Measurements from ENCODE around the gene BAG3. TPM values are rescaled to one million over a fixed set of nuclear protein-coding genes. Genes with fewer than 3 reads are reported as not detected.
A peak's percentile ranks its signal among the peaks of the same experiment; 100 is the strongest.

BAG3 gene
- polyA plus RNA-seq, 4 donors, result 6.5 to 15.3 (median 10.3) TPM

- 91 to 94% (median 92%) methylated on average over 2 of the region's 2 CpGs for WGBS, 3 donors
- peaks cover 0 to 24% (median 7%) of the 10 kb centered on the region in 3 donors for H3K36me3 ChIP-seq (ENCODE audit: control insufficient read depth in 3 of 3, insufficient read depth in 2 of 3, low read depth in 1 of 3, low read length in 3 of 3)
- no peak overlapping the region for H3K4me3 ChIP-seq (ENCODE audit: low read depth in 1 of 3, low read length in 3 of 3)
- H3K9me3 ChIP-seq (ENCODE audit: control insufficient read depth in 2 of 2, insufficient read depth in 1 of 2, low read depth in 1 of 2, low read length in 1 of 2), result no peaks in the 10 kb centered on the region
- peaks cover 0 to 8% (median 2%) of the 10 kb centered on the region in 3 donors for H3K4me1 ChIP-seq (ENCODE audit: control insufficient read depth in 3 of 3, insufficient read depth in 2 of 3, low read depth in 1 of 3, low read length in 2 of 3)
- no peak overlapping the region for H3K27ac ChIP-seq (ENCODE audit: low read depth in 1 of 3, low read length in 2 of 3)
- FAIRE-seq, result no peak
- no peak for DNase-seq
- H3K27me3 ChIP-seq (ENCODE audit: control insufficient read depth in 3 of 3, insufficient read depth in 3 of 3, low read length in 3 of 3), result no peaks in the 10 kb centered on the region
Observed at GRCh38 chr10:119666709-119667004, 15.5 kb downstream of the BAG3 start.

- H3K27ac ChIP-seq (ENCODE audit: low read depth in 1 of 3, low read length in 2 of 3), result no peak overlapping the region
- peak in 1 of 2 donors; percentile 44 for DNase-seq
Observed at GRCh38 chr10:119667562-119668328, 16.6 kb downstream of the BAG3 start.

GRCh38 chr10:119668461-119668860 is 17.3 kb downstream of the BAG3 start:
- FAIRE-seq, result no peak
- no peaks in the 10 kb centered on the region for H3K9me3 ChIP-seq (ENCODE audit: control insufficient read depth in 2 of 2, insufficient read depth in 1 of 2, low read depth in 1 of 2, low read length in 1 of 2)
- WGBS, 3 donors, result 85 to 93% (median 93%) methylated on average over 6 of the region's 6 CpGs

More at GRCh38 chr10:119667562-119668328, 16.6 kb downstream of the BAG3 start:
- 57 to 64% (median 59%) methylated on average over 12 of the region's 12 CpGs for WGBS, 3 donors
- peaks cover 0 to 8% (median 2%) of the 10 kb centered on the region in 3 donors for H3K4me1 ChIP-seq (ENCODE audit: control insufficient read depth in 3 of 3, insufficient read depth in 2 of 3, low read depth in 1 of 3, low read length in 2 of 3)
- no peaks in the 10 kb centered on the region for H3K27me3 ChIP-seq (ENCODE audit: control insufficient read depth in 3 of 3, insufficient read depth in 3 of 3, low read length in 3 of 3)
- no peak for FAIRE-seq
- H3K36me3 ChIP-seq (ENCODE audit: control insufficient read depth in 3 of 3, insufficient read depth in 2 of 3, low read depth in 1 of 3, low read length in 3 of 3), result peaks cover 6 to 34% (median 11%) of the 10 kb centered on the region in 3 donors
- H3K4me3 ChIP-seq (ENCODE audit: low read depth in 1 of 3, low read length in 3 of 3), result no peak overlapping the region
- H3K9me3 ChIP-seq (ENCODE audit: control insufficient read depth in 2 of 2, insufficient read depth in 1 of 2, low read depth in 1 of 2, low read length in 1 of 2), result no peaks in the 10 kb centered on the region

GRCh38 chr10:119669331-119669730 is 18.2 kb downstream of the BAG3 start:
- Histone ChIP-seq H3K9me3 (ENCODE audit: control insufficient read depth in 2 of 2, insufficient read depth in 1 of 2, low read depth in 1 of 2, low read length in 1 of 2) (no peaks in the 10 kb centered on the region), H3K27ac (ENCODE audit: low read depth in 1 of 3, low read length in 2 of 3) (no peak overlapping the region), H3K36me3 (ENCODE audit: control insufficient read depth in 3 of 3, insufficient read depth in 2 of 3, low read depth in 1 of 3, low read length in 3 of 3) (peaks cover 15 to 44% (median 15%) of the 10 kb centered on the region in 3 donors), H3K27me3 (ENCODE audit: control insufficient read depth in 3 of 3, insufficient read depth in 3 of 3, low read length in 3 of 3) (no peaks in the 10 kb centered on the region), H3K4me3 (ENCODE audit: low read depth in 1 of 3, low read length in 3 of 3) (no peak overlapping the region), H3K4me1 (ENCODE audit: control insufficient read depth in 3 of 3, insufficient read depth in 2 of 3, low read depth in 1 of 3, low read length in 2 of 3) (peaks cover 0 to 8% (median 2%) of the 10 kb centered on the region in 3 donors)
- 86 to 95% (median 94%) methylated on average over 5 of the region's 5 CpGs for WGBS, 3 donors
- no peak for DNase-seq
- FAIRE-seq, result no peak

More at GRCh38 chr10:119668461-119668860, 17.3 kb downstream of the BAG3 start:
- Histone ChIP-seq H3K27ac (ENCODE audit: low read depth in 1 of 3, low read length in 2 of 3) (no peak overlapping the region), H3K4me3 (ENCODE audit: low read depth in 1 of 3, low read length in 3 of 3) (no peak overlapping the region), H3K36me3 (ENCODE audit: control insufficient read depth in 3 of 3, insufficient read depth in 2 of 3, low read depth in 1 of 3, low read length in 3 of 3) (peaks cover 11 to 41% (median 15%) of the 10 kb centered on the region in 3 donors), H3K27me3 (ENCODE audit: control insufficient read depth in 3 of 3, insufficient read depth in 3 of 3, low read length in 3 of 3) (no peaks in the 10 kb centered on the region), H3K4me1 (ENCODE audit: control insufficient read depth in 3 of 3, insufficient read depth in 2 of 3, low read depth in 1 of 3, low read length in 2 of 3) (peaks cover 0 to 8% (median 2%) of the 10 kb centered on the region in 3 donors)
- DNase-seq, result no peak

GRCh38 chr10:119669975-119670640 is 18.9 kb downstream of the BAG3 start:
- peaks cover 15 to 46% (median 15%) of the 10 kb centered on the region in 3 donors for H3K36me3 ChIP-seq (ENCODE audit: control insufficient read depth in 3 of 3, insufficient read depth in 2 of 3, low read depth in 1 of 3, low read length in 3 of 3)
- peaks cover 0 to 8% (median 0%) of the 10 kb centered on the region in 3 donors for H3K4me1 ChIP-seq (ENCODE audit: control insufficient read depth in 3 of 3, insufficient read depth in 2 of 3, low read depth in 1 of 3, low read length in 2 of 3)
- no peaks in the 10 kb centered on the region for H3K9me3 ChIP-seq (ENCODE audit: control insufficient read depth in 2 of 2, insufficient read depth in 1 of 2, low read depth in 1 of 2, low read length in 1 of 2)
- H3K27me3 ChIP-seq (ENCODE audit: control insufficient read depth in 3 of 3, insufficient read depth in 3 of 3, low read length in 3 of 3), result no peaks in the 10 kb centered on the region
- WGBS, 3 donors, result 92 to 94% (median 93%) methylated on average over 18 of the region's 18 CpGs
- DNase-seq (no peak), FAIRE-seq (no peak)
- H3K27ac ChIP-seq (ENCODE audit: low read depth in 1 of 3, low read length in 2 of 3), result no peak overlapping the region
- no peak overlapping the region for H3K4me3 ChIP-seq (ENCODE audit: low read depth in 1 of 3, low read length in 3 of 3)

GRCh38 chr10:119670717-119671116 is 19.5 kb downstream of the BAG3 start:
- Histone ChIP-seq H3K9me3 (ENCODE audit: control insufficient read depth in 2 of 2, insufficient read depth in 1 of 2, low read depth in 1 of 2, low read length in 1 of 2) (no peaks in the 10 kb centered on the region), H3K27me3 (ENCODE audit: control insufficient read depth in 3 of 3, insufficient read depth in 3 of 3, low read length in 3 of 3) (no peaks in the 10 kb centered on the region), H3K36me3 (ENCODE audit: control insufficient read depth in 3 of 3, insufficient read depth in 2 of 3, low read depth in 1 of 3, low read length in 3 of 3) (peaks cover 15 to 46% (median 17%) of the 10 kb centered on the region in 3 donors), H3K27ac (ENCODE audit: low read depth in 1 of 3, low read length in 2 of 3) (no peak overlapping the region), H3K4me1 (ENCODE audit: control insufficient read depth in 3 of 3, insufficient read depth in 2 of 3, low read depth in 1 of 3, low read length in 2 of 3) (peaks cover 0 to 8% (median 0%) of the 10 kb centered on the region in 3 donors), H3K4me3 (ENCODE audit: low read depth in 1 of 3, low read length in 3 of 3) (no peak overlapping the region)
- FAIRE-seq (no peak), DNase-seq (no peak)
- WGBS, 3 donors, result 58 to 81% (median 73%) methylated on average over 3 of the region's 3 CpGs

GRCh38 chr10:119671381-119671780 is 20.2 kb downstream of the BAG3 start:
- H3K9me3 ChIP-seq (ENCODE audit: control insufficient read depth in 2 of 2, insufficient read depth in 1 of 2, low read depth in 1 of 2, low read length in 1 of 2), result no peaks in the 10 kb centered on the region
- 83 to 97% (median 86%) methylated on average over 4 of the region's 4 CpGs for WGBS, 3 donors
- peaks cover 16 to 44% (median 17%) of the 10 kb centered on the region in 3 donors for H3K36me3 ChIP-seq (ENCODE audit: control insufficient read depth in 3 of 3, insufficient read depth in 2 of 3, low read depth in 1 of 3, low read length in 3 of 3)

GRCh38 chr10:119672291-119672690 is 21.1 kb downstream of the BAG3 start:
- Histone ChIP-seq H3K9me3 (ENCODE audit: control insufficient read depth in 2 of 2, insufficient read depth in 1 of 2, low read depth in 1 of 2, low read length in 1 of 2) (no peaks in the 10 kb centered on the region), H3K27me3 (ENCODE audit: control insufficient read depth in 3 of 3, insufficient read depth in 3 of 3, low read length in 3 of 3) (no peaks in the 10 kb centered on the region), H3K36me3 (ENCODE audit: control insufficient read depth in 3 of 3, insufficient read depth in 2 of 3, low read depth in 1 of 3, low read length in 3 of 3) (peaks cover 23 to 51% (median 24%) of the 10 kb centered on the region in 3 donors), H3K4me3 (ENCODE audit: low read depth in 1 of 3, low read length in 3 of 3) (no peak overlapping the region), H3K4me1 (ENCODE audit: control insufficient read depth in 3 of 3, insufficient read depth in 2 of 3, low read depth in 1 of 3, low read length in 2 of 3) (peaks cover 0 to 7% (median 0%) of the 10 kb centered on the region in 3 donors), H3K27ac (ENCODE audit: low read depth in 1 of 3, low read length in 2 of 3) (no peak overlapping the region)
- no peak for DNase-seq
- FAIRE-seq, result no peak
- WGBS, 3 donors, result 94 to 96% (median 94%) methylated on average over 23 of the region's 23 CpGs

More at GRCh38 chr10:119671381-119671780, 20.2 kb downstream of the BAG3 start:
- FAIRE-seq, result no peak
- Histone ChIP-seq H3K4me1 (ENCODE audit: control insufficient read depth in 3 of 3, insufficient read depth in 2 of 3, low read depth in 1 of 3, low read length in 2 of 3) (peaks cover 0 to 8% (median 0%) of the 10 kb centered on the region in 3 donors), H3K27ac (ENCODE audit: low read depth in 1 of 3, low read length in 2 of 3) (no peak overlapping the region), H3K27me3 (ENCODE audit: control insufficient read depth in 3 of 3, insufficient read depth in 3 of 3, low read length in 3 of 3) (no peaks in the 10 kb centered on the region), H3K4me3 (ENCODE audit: low read depth in 1 of 3, low read length in 3 of 3) (no peak overlapping the region)
- no peak for DNase-seq
